Adipocyte (in vitro differentiated cells): ENCODE data around the gene GRM7.

ENCODE experiments used
- DNase-seq: peaks from one replicate; pipeline ENCODE4 v3.0.0-alpha.2; 2015; ENCODE audit warnings: low read depth
- H3K27me3 ChIP-seq: replicated peaks from 2 replicates; pipeline ENCODE4 v1.7.0; 2013; ENCODE audit warnings: mild to moderate bottlenecking, low read length, moderate library complexity; ENCODE audit not compliant: control insufficient read depth, insufficient read depth
- H3K36me3 ChIP-seq: 2 replicates; pipeline ENCODE4 v1.7.0; 2013; ENCODE audit warnings: low read length, mild to moderate bottlenecking, moderate library complexity; ENCODE audit not compliant: control insufficient read depth, insufficient read depth, severe bottlenecking
- H3K4me1 ChIP-seq: 2 replicates; pipeline ENCODE4 v1.7.0; 2013; ENCODE audit warnings: mild to moderate bottlenecking, low read length, moderate library complexity; ENCODE audit not compliant: control insufficient read depth, insufficient read depth
- H3K4me3 ChIP-seq: 2 replicates; pipeline ENCODE4 v1.7.0; 2013; ENCODE audit warnings: mild to moderate bottlenecking, low read length, moderate library complexity
- H3K9ac ChIP-seq: 2 replicates; pipeline ENCODE4 v1.7.0; 2013; ENCODE audit warnings: mild to moderate bottlenecking, low read length, moderate library complexity
- H3K9me3 ChIP-seq: 2 replicates; pipeline ENCODE4 v1.7.0; 2013; ENCODE audit warnings: mild to moderate bottlenecking, low read length, moderate library complexity; ENCODE audit not compliant: control insufficient read depth

The GRM7 gene

GRCh38 chr3:7581831-7582230 is 720.9 kb downstream of the GRM7 start:
- no peak for DNase-seq
- peaks cover 8% of the 10 kb centered on the region for H3K9me3 ChIP-seq
- no peaks in the 10 kb centered on the region for H3K36me3 ChIP-seq

GRCh38 chr3:7585052-7585451 is 724.1 kb downstream of the GRM7 start:
- no peak for DNase-seq
- Histone ChIP-seq H3K4me3 (no peak overlapping the region), H3K9me3 (peaks cover 8% of the 10 kb centered on the region), H3K36me3 (no peaks in the 10 kb centered on the region), H3K27me3 (no peaks in the 10 kb centered on the region), H3K4me1 (no peaks in the 10 kb centered on the region), H3K9ac (no peak overlapping the region)

More at GRCh38 chr3:7581831-7582230, 720.9 kb downstream of the GRM7 start:
- Histone ChIP-seq H3K27me3 (no peaks in the 10 kb centered on the region), H3K4me3 (no peak overlapping the region), H3K9ac (no peak overlapping the region), H3K4me1 (no peaks in the 10 kb centered on the region)

GRCh38 chr3:7588236-7588635 is 727.3 kb downstream of the GRM7 start:
- Histone ChIP-seq H3K9ac (no peak overlapping the region), H3K36me3 (no peaks in the 10 kb centered on the region), H3K4me3 (no peak overlapping the region), H3K27me3 (no peaks in the 10 kb centered on the region), H3K9me3 (no peaks in the 10 kb centered on the region), H3K4me1 (no peaks in the 10 kb centered on the region)
- DNase-seq, result no peak

- Histone ChIP-seq H3K9ac (no peak overlapping the region), H3K27me3 (no peaks in the 10 kb centered on the region), H3K4me1 (no peaks in the 10 kb centered on the region), H3K36me3 (no peaks in the 10 kb centered on the region), H3K4me3 (no peak overlapping the region), H3K9me3 (no peaks in the 10 kb centered on the region)
- DNase-seq, result no peak
Observed at GRCh38 chr3:7589526-7589925, 728.6 kb downstream of the GRM7 start.

- H3K27me3 ChIP-seq, result no peaks in the 10 kb centered on the region
- H3K4me1 ChIP-seq, result no peaks in the 10 kb centered on the region
- no peak overlapping the region for H3K4me3 ChIP-seq
- no peaks in the 10 kb centered on the region for H3K36me3 ChIP-seq
- H3K9me3 ChIP-seq, result no peaks in the 10 kb centered on the region
- no peak for DNase-seq
- H3K9ac ChIP-seq, result no peak overlapping the region
Observed at GRCh38 chr3:7602297-7602696, 741.4 kb downstream of the GRM7 start.

- DNase-seq, result no peak
- H3K27me3 ChIP-seq, result no peaks in the 10 kb centered on the region
Observed at GRCh38 chr3:7607083-7607482, 746.2 kb downstream of the GRM7 start.

GRCh38 chr3:7607676-7608075 is 746.8 kb downstream of the GRM7 start:
- H3K4me3 ChIP-seq, result no peak overlapping the region
- no peak for DNase-seq
- H3K36me3 ChIP-seq, result no peaks in the 10 kb centered on the region
- no peaks in the 10 kb centered on the region for H3K4me1 ChIP-seq
- H3K9me3 ChIP-seq, result no peaks in the 10 kb centered on the region
- H3K9ac ChIP-seq, result no peak overlapping the region
- H3K27me3 ChIP-seq, result no peaks in the 10 kb centered on the region

More at GRCh38 chr3:7607083-7607482, 746.2 kb downstream of the GRM7 start:
- no peak overlapping the region for H3K4me3 ChIP-seq
- H3K9me3 ChIP-seq, result no peaks in the 10 kb centered on the region
- H3K4me1 ChIP-seq, result no peaks in the 10 kb centered on the region
- no peaks in the 10 kb centered on the region for H3K36me3 ChIP-seq
- no peak overlapping the region for H3K9ac ChIP-seq

GRCh38 chr3:7610634-7611033 is 749.7 kb downstream of the GRM7 start:
- Histone ChIP-seq H3K9ac (no peak overlapping the region), H3K36me3 (no peaks in the 10 kb centered on the region), H3K27me3 (no peaks in the 10 kb centered on the region), H3K4me3 (no peak overlapping the region), H3K9me3 (no peaks in the 10 kb centered on the region), H3K4me1 (no peaks in the 10 kb centered on the region)
- no peak for DNase-seq

- no peaks in the 10 kb centered on the region for H3K27me3 ChIP-seq
- H3K4me3 ChIP-seq, result no peak overlapping the region
- H3K9me3 ChIP-seq, result no peaks in the 10 kb centered on the region
- H3K4me1 ChIP-seq, result no peaks in the 10 kb centered on the region
- H3K36me3 ChIP-seq, result no peaks in the 10 kb centered on the region
- no peak for DNase-seq
- no peak overlapping the region for H3K9ac ChIP-seq
Observed at GRCh38 chr3:7615043-7615442, 754.1 kb downstream of the GRM7 start.

- no peaks in the 10 kb centered on the region for H3K4me1 ChIP-seq
- no peak overlapping the region for H3K9ac ChIP-seq
- no peaks in the 10 kb centered on the region for H3K27me3 ChIP-seq
- no peak overlapping the region for H3K4me3 ChIP-seq
- no peaks in the 10 kb centered on the region for H3K36me3 ChIP-seq
- no peak for DNase-seq
- no peaks in the 10 kb centered on the region for H3K9me3 ChIP-seq
Observed at GRCh38 chr3:7618606-7619005, 757.7 kb downstream of the GRM7 start.

- no peak overlapping the region for H3K9ac ChIP-seq
- H3K27me3 ChIP-seq, result no peaks in the 10 kb centered on the region
- H3K36me3 ChIP-seq, result no peaks in the 10 kb centered on the region
- no peaks in the 10 kb centered on the region for H3K9me3 ChIP-seq
- no peak for DNase-seq
- H3K4me3 ChIP-seq, result no peak overlapping the region
- H3K4me1 ChIP-seq, result no peaks in the 10 kb centered on the region
Observed at GRCh38 chr3:7620401-7620800, 759.5 kb downstream of the GRM7 start.

- H3K36me3 ChIP-seq, result no peaks in the 10 kb centered on the region
- no peaks in the 10 kb centered on the region for H3K27me3 ChIP-seq
- no peaks in the 10 kb centered on the region for H3K9me3 ChIP-seq
- H3K4me1 ChIP-seq, result no peaks in the 10 kb centered on the region
- H3K4me3 ChIP-seq, result no peak overlapping the region
- H3K9ac ChIP-seq, result no peak overlapping the region
- no peak for DNase-seq
Observed at GRCh38 chr3:7621046-7621630, 760.2 kb downstream of the GRM7 start.
